IPS-11a (cell line): Measurements from ENCODE around the gene ANXA9.
A peak's percentile ranks its signal among the peaks of the same experiment; 100 is the strongest.

Experiments used
- H3K4me3 ChIP-seq: one replicate; pipeline ENCODE4 v1.5.1; 2013; ENCODE audit warnings: low read depth, low read length, control low read depth

ANXA9 gene

GRCh38 chr1:151003180-151003579, 21.1 kb downstream of the ANXA9 start:
- no peak overlapping the region for H3K4me3 ChIP-seq

DNA sequence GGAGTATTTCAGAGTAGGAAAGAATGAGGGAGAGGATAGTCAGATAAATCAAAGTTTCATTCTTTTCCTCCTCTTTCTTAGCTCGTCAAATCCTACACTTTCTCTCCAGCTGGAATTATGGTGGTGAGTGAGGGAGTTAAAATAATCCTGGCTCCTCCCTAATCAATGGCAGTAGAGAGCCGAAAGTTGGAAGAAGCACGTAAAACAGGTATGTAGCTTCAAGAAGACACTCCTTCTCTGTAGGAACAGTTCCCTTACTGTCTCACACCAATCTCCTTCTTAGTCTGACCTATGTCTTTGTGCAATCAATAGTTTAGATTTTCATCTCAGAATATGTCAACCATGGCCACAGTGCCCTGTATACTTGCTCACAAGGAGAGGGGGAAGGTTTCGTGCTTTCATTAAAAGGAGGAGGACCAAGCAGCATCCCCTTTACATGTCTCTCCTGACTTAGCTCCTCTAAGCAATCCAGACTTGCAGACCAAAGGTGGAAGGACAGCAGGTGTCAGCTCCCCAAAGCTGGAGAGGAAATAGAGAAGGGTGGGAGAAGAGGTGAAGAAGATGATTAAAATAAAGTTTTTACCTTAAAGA, 23.7 kb downstream of the ANXA9 start:
- H3K4me3 ChIP-seq = peak overlapping the region; percentile 30

DNA sequence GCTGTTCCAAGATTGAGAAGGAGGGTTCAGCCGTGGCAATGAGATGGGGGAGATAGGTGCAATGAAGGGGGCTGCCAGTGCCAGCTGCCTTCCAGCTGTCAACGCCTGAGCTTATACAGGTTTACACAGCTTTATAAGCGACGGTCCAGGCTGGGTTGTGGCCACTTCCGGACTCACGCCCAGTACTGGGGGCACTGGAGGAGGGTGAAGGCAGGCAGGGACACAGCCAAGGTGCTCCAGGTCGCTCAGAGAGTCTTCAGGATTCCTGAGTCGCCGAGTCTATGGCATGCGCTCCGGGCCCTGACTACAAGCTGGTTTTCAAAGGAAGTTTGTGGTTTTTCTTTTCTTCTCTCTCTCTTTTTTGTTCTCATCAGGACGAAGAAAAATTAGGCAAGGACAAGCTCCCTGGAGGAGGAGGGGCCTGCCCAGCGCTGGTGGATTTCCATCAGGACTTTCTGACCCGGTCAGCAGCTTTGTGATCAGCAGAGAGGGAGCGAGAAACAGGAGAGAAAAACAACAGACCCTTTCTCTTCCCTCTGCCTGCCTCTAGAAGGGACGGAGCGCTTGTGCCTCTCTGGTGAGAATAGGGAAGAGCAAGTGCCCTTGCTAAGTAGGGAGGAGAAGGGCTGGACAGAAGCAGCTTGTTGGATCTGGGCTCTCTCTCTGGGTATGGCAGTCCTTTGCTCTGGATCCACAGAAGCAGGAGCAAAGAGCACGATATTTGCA, 24.4 kb downstream of the ANXA9 start, which contains the start of gene MINDY1:
Gene MINDY1, minus strand, starts transcription at position 576 of the 726 bp plus-strand sequence. CDS start 4,285 bp downstream, outside the sequence.
- H3K4me3 ChIP-seq = peak within 1 kb of the TSS; percentile 30

DNA sequence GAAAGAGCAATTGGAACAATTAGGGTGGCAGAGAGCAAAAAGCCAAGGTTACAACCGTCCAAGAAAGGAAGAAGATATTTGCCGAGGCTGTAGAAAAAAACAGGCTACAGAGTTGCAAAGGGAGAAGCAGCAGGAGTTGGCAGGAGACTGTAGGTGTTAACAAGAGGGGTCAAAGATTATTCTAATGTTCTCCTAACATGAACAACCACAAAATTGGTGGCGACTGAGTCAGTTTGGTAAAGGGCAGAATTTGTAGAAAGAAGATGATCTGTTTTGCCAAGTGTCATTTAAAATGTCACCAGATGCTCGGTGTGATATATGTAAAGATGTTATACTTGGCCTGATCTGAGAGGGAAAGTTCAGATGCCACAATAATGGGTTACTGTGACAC, 25.8 kb downstream of the ANXA9 start:
- no peak overlapping the region for H3K4me3 ChIP-seq

GRCh38 chr1:151008244-151009205, 26.4 kb downstream of the ANXA9 start, which contains the start of gene PRUNE1:
Gene PRUNE1, plus strand, starts transcription at chr1:151008449. Its CDS starts 184 bp downstream, at chr1:151008633.
- peak within 1 kb of the TSS; percentile 88 for H3K4me3 ChIP-seq

DNA sequence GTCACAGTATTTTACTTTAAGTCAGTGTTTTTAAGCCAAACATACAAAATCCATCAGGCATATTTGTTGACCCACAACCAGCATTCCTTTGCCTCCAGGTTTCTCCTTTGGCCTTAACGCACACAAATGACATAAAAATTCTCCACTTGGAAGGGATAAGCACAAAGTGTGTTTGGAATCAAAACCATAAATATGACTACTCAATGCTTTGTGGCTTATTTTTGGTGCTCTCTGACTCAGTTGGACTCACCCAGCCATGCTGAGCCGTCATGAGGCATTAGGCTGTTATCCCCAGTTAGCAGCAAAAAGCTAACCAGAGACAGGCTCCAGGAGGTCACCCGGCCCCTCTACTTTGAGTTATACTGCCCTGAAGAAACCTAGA, 27.1 kb downstream of the ANXA9 start:
- H3K4me3 ChIP-seq = peak overlapping the region; percentile 88

GRCh38 chr1:151009674-151010345, 27.7 kb downstream of the ANXA9 start:
- H3K4me3 ChIP-seq = no peak overlapping the region

DNA sequence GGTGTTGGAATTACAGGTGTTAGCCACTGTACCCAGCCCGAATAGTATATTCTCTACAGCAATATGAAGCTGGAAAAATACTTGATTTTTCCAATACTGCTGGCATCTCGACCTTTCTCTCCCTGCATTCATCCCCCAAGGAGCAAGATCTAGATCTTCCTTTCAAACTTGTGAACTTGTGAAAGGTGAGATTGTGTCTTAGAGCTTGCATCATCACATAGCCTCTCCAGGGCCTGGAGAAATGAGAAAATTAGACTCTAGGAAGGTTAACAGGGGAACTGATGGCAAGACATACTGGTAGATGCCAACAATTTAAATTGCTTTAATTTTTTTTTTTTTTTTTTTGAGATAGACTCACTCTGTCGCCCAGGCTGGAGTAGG, 28.2 kb downstream of the ANXA9 start:
- H3K4me3 ChIP-seq = no peak overlapping the region

DNA sequence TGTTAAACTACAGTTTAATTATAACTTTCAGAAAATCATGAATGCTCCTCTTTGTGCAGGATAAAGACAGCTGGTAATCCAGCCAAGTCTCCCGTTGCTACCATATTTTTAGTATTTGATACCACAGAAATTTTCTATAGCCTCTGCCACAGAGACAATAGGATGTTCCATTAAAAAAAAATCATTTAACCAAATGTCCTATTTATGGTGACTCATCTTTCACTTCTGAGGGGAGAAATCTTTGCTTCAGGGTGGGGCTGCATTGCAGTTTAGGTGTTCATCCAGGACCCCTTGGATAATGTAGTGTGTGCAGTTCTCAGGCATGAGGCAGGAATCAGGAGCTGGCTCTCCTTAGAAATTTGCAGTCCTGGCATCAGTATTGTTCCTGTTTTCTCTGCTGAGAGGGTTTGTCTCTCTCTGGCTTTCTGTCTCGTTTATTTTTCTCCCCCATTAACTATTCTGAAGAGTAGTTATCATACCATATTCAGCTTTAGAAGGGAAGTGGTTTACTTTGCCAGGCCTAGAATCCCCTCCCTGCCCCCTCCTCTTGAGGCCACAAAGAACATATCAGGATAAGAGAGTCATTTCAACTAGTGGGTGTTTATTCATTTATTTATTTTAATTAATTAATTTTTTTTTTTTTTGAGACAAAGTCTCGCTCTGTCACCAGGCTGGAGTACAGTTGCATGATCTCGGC, 29.2 kb downstream of the ANXA9 start:
- H3K4me3 ChIP-seq = no peak overlapping the region

DNA sequence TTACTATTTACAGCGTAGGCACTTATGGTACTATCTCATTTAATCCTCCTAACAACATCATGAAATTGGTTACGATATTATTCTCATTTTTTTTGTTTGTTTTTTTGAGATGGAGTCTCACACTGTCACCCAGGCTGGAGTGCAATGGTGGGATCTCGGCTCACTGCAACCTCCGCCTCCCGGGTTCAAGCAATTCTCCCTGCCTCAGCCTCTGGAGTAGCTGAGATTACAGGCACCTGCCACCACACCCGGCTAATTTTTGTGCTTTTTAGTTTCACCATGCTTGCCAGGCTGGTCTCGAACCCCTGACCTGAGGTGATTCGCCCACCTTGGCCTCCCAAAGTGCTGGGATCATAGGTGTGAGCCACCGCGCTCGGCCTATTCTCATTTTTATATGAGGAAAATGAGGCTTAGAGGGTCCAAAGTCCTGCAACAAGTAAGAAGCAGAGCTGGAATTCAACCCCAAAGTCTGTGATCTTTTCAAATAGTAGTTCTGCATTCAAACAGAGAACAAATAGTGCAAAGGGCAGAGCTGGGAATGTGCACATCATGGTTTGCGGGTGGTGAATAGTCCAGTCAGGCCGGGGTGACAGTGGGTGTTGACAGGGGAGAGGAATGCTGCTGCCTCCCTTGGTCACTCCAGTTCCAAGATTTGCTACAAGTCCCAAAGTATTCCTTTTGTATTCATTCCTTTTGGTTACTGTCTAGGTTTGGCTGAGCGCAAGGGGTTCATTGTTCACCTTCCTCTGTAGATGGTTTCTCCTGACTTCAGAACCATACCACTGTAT, 30.8 kb downstream of the ANXA9 start:
- no peak overlapping the region for H3K4me3 ChIP-seq

DNA sequence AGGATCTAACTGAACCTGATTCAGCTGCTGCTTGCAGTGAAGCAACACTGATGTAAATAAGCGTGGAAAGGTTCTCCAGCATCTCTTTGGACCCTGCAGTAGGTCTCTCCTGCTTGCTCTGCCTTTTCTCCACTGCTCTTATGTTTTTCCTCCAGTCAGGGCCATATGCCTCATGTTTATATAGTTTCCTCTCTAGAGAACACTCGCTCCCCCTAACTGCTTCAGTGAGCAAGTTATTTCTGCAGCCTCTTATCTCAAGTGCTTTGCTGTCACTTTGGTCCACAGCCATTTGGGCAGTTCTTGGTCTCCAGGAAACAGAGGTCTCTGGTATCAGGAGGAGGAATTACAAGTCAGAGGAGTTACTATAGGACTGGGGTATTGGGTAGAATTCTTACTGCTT, 31.4 kb downstream of the ANXA9 start:
- no peak overlapping the region for H3K4me3 ChIP-seq

- no peak overlapping the region for H3K4me3 ChIP-seq
Measured at GRCh38 chr1:151024540-151025146, 42.6 kb downstream of the ANXA9 start.

- H3K4me3 ChIP-seq = no peak overlapping the region
Measured at GRCh38 chr1:151026460-151026859, 44.4 kb downstream of the ANXA9 start.

DNA sequence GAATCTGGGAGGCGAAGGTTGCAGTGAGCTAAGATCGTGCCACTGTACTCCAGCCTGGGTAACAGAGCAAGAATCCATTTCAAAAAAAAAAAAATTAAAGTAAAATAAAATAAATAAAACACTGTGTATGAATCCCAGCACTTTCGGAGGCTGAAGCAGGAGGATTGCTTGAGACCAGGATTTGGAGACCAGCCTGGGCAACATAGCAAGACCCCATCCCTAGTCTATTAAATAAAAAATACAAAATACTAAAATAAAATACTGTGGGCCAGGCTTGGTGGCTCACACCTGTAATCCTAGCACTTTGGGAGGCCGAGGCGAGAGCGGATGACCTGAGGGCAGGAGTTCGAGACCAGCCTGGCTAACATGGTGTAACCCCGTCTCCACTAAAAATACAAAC, 50.1 kb downstream of the ANXA9 start:
- H3K4me3 ChIP-seq = no peak overlapping the region

DNA sequence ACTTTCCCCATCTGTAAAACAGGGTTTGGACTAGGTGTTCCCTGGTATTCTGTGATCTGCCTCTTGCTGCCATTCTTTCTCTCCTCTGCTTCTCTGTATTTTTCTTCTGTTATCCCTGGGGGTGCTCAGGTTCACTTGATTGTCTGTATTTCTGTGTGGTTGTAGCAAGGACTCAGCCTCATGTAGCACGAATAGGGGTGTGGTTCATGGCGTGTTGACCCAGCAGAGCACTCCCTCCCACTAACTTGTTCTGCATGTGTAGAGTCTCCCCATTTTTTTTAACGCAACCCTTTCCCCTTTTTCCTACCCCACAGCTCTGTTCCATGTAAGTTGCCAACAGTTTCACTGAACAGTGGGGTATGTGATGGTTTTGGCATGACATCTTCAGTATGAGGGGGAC, 53.1 kb downstream of the ANXA9 start:
- no peak overlapping the region for H3K4me3 ChIP-seq

GRCh38 chr1:151036356-151036755, 54.3 kb downstream of the ANXA9 start, which contains the start of gene BNIPL:
Gene BNIPL, plus strand, starts transcription at chr1:151036586. Its CDS starts 140 bp downstream, at chr1:151036726.
- H3K4me3 ChIP-seq = no peak within 1 kb of the TSS

GRCh38 chr1:151037032-151037431, 54.9 kb downstream of the ANXA9 start:
- no peak overlapping the region for H3K4me3 ChIP-seq

DNA sequence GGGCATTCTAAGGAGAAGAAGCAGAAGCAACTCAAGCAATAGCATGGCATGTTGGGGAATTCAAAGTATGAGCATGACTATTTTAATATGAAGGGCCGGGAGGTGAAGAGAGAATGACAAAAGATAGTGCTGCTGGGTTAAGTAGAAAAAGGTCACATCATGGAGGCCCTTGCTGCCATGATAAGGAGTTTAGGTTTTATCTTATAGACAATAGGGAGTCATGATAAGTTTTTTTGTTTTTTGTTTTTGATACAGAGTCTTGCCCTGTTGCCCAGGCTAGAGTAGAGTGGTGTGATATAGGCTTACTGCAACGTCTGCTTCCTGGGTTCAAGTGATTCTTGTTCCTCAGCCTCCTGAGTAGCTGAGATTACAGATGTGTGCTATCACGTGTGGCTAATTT, 57.4 kb downstream of the ANXA9 start:
- H3K4me3 ChIP-seq = no peak overlapping the region

- H3K4me3 ChIP-seq = no peak overlapping the region
Measured at GRCh38 chr1:151043163-151043562, 61.1 kb downstream of the ANXA9 start.
